Measurements from ENCODE around the gene ZIC4. TPM values are rescaled to one million over a fixed set of nuclear protein-coding genes. Genes with fewer than 3 reads are reported as not detected.

Gene ZIC4
- total and polyA plus RNA-seq, 2 donors (not counting 1 experiment from before 2014, with no cell fraction given), result not detected

DNA sequence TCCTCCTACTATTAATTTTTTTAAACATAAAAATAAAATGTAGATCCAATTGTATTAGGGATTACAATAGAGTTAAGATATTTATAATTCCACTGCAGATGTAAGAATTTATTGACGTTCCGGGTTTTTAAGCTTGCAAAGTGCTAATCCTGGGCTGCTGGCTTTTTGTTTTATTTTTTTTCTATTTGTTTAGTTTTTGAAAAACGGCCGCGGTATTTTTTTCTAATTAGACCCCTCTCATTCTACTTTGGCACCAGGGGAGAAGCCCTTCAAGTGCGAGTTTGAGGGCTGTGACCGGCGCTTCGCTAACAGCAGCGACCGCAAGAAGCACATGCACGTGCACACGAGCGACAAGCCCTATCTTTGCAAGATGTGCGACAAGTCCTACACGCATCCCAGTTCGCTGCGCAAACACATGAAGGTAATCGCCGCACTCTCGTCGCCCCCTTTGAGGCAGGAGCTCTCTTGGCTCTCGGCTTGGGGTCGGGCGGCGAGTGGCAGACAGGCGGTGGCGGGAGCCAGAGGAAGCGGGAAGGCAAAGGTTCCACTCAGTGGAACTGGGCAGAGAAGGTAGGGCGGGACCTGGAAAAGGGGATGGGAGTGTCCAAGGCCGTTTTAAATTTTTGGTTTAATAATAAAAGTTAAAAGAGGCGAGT, 6.0 kb upstream of the ZIC4 start:
- no peak for DNase-seq (ENCODE audit: low read depth in 2 of 2)
- no peak overlapping the region for H3K9ac ChIP-seq (ENCODE audit: insufficient read depth, low read length)
- no peak overlapping the region for H3K4me2 ChIP-seq (ENCODE audit: extremely low read depth, insufficient read depth, low read length)
- H4K20me1 ChIP-seq (ENCODE audit: control insufficient read depth, extremely low read depth, insufficient read depth, low read length), result peaks cover 2% of the 10 kb centered on the region
- H2AFZ ChIP-seq (ENCODE audit: low read length), result no peak overlapping the region
- H3K4me3 ChIP-seq (replicated peaks in 1 of 4; ENCODE audit: control extremely low read depth in 1 of 4, insufficient read depth in 1 of 4, low read depth in 3 of 4, low read length in 4 of 4), result no peak overlapping the region
- no peaks in the 10 kb centered on the region for H3K9me3 ChIP-seq (ENCODE audit: control insufficient read depth, insufficient read depth, low read depth, low read length)
- H3K27ac ChIP-seq (ENCODE audit: insufficient read depth, low read length), result no peak overlapping the region
- H3K36me3 ChIP-seq (ENCODE audit: control insufficient read depth, insufficient read depth, low read length), result no peaks in the 10 kb centered on the region
- peaks cover 78% of the 10 kb centered on the region for H3K27me3 ChIP-seq (ENCODE audit: control insufficient read depth, insufficient read depth, low read length)
- H3K4me1 ChIP-seq (ENCODE audit: control insufficient read depth, extremely low read depth, insufficient read depth, low read length), result peaks cover 4% of the 10 kb centered on the region
- no peaks in the 10 kb centered on the region for H3K79me2 ChIP-seq (ENCODE audit: control insufficient read depth, insufficient read depth, low read length)
- TF ChIP-seq, protein P1, sequence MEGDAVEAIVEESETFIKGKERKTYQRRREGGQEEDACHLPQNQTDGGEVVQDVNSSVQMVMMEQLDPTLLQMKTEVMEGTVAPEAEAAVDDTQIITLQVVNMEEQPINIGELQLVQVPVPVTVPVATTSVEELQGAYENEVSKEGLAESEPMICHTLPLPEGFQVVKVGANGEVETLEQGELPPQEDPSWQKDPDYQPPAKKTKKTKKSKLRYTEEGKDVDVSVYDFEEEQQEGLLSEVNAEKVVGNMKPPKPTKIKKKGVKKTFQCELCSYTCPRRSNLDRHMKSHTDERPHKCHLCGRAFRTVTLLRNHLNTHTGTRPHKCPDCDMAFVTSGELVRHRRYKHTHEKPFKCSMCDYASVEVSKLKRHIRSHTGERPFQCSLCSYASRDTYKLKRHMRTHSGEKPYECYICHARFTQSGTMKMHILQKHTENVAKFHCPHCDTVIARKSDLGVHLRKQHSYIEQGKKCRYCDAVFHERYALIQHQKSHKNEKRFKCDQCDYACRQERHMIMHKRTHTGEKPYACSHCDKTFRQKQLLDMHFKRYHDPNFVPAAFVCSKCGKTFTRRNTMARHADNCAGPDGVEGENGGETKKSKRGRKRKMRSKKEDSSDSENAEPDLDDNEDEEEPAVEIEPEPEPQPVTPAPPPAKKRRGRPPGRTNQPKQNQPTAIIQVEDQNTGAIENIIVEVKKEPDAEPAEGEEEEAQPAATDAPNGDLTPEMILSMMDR (conservative IDR thresholded peaks at IDR 0.05 in 1 of 2, IDR thresholded peaks at IDR 0.05 in 1 of 2; ENCODE audit: low read depth in 1 of 2, low read length in 2 of 2), result no peak
- peak; percentile 70 for TF ChIP-seq EZH2 (IDR thresholded peaks at IDR 0.05; ENCODE audit: low read length, missing control alignments)

DNA sequence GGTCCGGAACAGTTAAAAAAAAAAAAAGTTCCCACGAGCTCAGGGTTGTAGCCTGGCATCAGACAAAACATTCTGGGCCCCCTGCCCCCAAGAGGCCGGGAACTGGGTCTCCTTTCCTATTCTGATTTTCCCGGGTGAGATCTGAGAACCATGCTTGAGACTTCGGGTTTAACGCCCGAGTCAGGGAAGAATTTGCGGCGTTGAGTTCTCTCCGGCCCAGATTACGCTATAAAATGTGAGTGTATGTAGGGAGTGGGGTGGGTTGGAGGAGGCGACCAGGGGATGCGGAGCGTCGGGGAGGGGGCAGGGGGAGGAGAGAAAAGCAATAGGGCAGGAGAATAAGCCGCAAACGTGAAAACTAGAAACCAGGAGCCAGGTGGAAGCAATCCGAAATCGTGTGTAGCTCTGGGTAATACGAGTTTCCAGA, 5.5 kb upstream of the ZIC4 start:
- H3K9me3 ChIP-seq (ENCODE audit: control insufficient read depth, insufficient read depth, low read depth, low read length), result no peaks in the 10 kb centered on the region
- TF ChIP-seq EZH2 (IDR thresholded peaks at IDR 0.05; ENCODE audit: low read length, missing control alignments), result no peak
- TF ChIP-seq, protein P1 (conservative IDR thresholded peaks at IDR 0.05 in 1 of 2, IDR thresholded peaks at IDR 0.05 in 1 of 2; ENCODE audit: low read depth in 1 of 2, low read length in 2 of 2), result no peak
- no peaks in the 10 kb centered on the region for H3K36me3 ChIP-seq (ENCODE audit: control insufficient read depth, insufficient read depth, low read length)
- no peak overlapping the region for H3K27ac ChIP-seq (ENCODE audit: insufficient read depth, low read length)
- H3K4me1 ChIP-seq (ENCODE audit: control insufficient read depth, extremely low read depth, insufficient read depth, low read length), result peaks cover 4% of the 10 kb centered on the region
- H3K4me2 ChIP-seq (ENCODE audit: extremely low read depth, insufficient read depth, low read length), result no peak overlapping the region
- no peak for DNase-seq (ENCODE audit: low read depth in 2 of 2)
- no peak overlapping the region for H2AFZ ChIP-seq (ENCODE audit: low read length)
- no peak overlapping the region for H3K4me3 ChIP-seq (replicated peaks in 1 of 4; ENCODE audit: control extremely low read depth in 1 of 4, insufficient read depth in 1 of 4, low read depth in 3 of 4, low read length in 4 of 4)
- H3K79me2 ChIP-seq (ENCODE audit: control insufficient read depth, insufficient read depth, low read length), result no peaks in the 10 kb centered on the region
- peaks cover 83% of the 10 kb centered on the region for H3K27me3 ChIP-seq (ENCODE audit: control insufficient read depth, insufficient read depth, low read length)
- no peak overlapping the region for H3K9ac ChIP-seq (ENCODE audit: insufficient read depth, low read length)
- peaks cover 2% of the 10 kb centered on the region for H4K20me1 ChIP-seq (ENCODE audit: control insufficient read depth, extremely low read depth, insufficient read depth, low read length)

DNA sequence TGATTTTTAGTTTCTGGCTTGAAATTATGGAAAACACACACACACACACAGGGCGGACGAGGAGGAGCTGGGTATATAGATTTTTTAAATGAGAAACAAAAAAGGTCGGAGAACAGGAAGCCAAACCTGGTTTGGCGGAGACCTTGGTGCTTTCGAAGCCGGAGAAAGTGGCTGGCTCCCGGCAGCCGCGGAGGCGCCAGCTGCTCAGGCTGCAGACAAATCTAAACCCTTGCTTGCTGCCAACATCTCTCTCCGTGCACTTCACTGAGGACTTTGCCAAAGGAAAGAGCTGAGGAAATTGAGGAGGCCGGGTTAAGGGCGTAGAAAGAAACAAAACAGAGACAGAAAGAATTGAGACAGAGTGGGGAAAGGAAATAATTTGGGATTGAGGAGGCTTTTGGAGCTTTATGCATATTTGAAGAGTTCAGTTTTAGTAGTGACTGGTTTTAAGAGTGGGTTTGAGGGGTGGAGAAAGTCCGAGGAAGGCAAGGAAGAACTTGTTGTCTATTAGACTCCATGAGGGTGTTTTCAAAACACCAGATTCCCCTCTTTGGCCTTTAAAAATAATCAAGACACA, 5.0 kb upstream of the ZIC4 start:
- Histone ChIP-seq H3K4me2 (ENCODE audit: extremely low read depth, insufficient read depth, low read length) (peak overlapping the region; percentile 90), H3K79me2 (ENCODE audit: control insufficient read depth, insufficient read depth, low read length) (no peaks in the 10 kb centered on the region), H3K27me3 (ENCODE audit: control insufficient read depth, insufficient read depth, low read length) (peaks cover 88% of the 10 kb centered on the region), H3K9ac (ENCODE audit: insufficient read depth, low read length) (no peak overlapping the region), H3K36me3 (ENCODE audit: control insufficient read depth, insufficient read depth, low read length) (no peaks in the 10 kb centered on the region), H4K20me1 (ENCODE audit: control insufficient read depth, extremely low read depth, insufficient read depth, low read length) (peaks cover 2% of the 10 kb centered on the region), H2AFZ (ENCODE audit: low read length) (no peak overlapping the region), H3K27ac (ENCODE audit: insufficient read depth, low read length) (no peak overlapping the region), H3K9me3 (ENCODE audit: control insufficient read depth, insufficient read depth, low read depth, low read length) (no peaks in the 10 kb centered on the region), H3K4me3 (replicated peaks in 1 of 4; ENCODE audit: control extremely low read depth in 1 of 4, insufficient read depth in 1 of 4, low read depth in 3 of 4, low read length in 4 of 4) (peak overlapping the region in 3 of 4 experiments; percentile 34 to 40 (median 35)), H3K4me1 (ENCODE audit: control insufficient read depth, extremely low read depth, insufficient read depth, low read length) (peaks cover 4% of the 10 kb centered on the region)
- TF ChIP-seq, protein P1 (conservative IDR thresholded peaks at IDR 0.05 in 1 of 2, IDR thresholded peaks at IDR 0.05 in 1 of 2; ENCODE audit: low read depth in 1 of 2, low read length in 2 of 2), result no peak
- no peak for TF ChIP-seq EZH2 (IDR thresholded peaks at IDR 0.05; ENCODE audit: low read length, missing control alignments)
- DNase-seq (ENCODE audit: low read depth in 2 of 2), result peak in 1 of 2 donors; percentile 59
